Esophagus muscularis mucosa (tissue), 4 donors: ENCODE data around the gene WEE2. TPM values are rescaled to one million over a fixed set of nuclear protein-coding genes. Genes with fewer than 3 reads are reported as not detected.
"Not testable (repeated sequence)": the region's sequence is repeated elsewhere in the genome, so short reads cannot be mapped to it uniquely, and the experiment has no call there.

Source experiments
- DNase-seq: peaks from one replicate; pipeline ENCODE4 v3.0.0-alpha.2; 2017; ENCODE audit errors: extremely low spot score
- H3K27ac ChIP-seq, 4 donors: fragments of 200-600 bp; sonication (generic); replicated peaks in 1 of 4; 1 replicate in 3 of 4; 2 replicates in 1 of 4; pipeline ENCODE4 v1.5.1; 2016 to 2019; ENCODE audit warnings: mild to moderate bottlenecking in 1 of 4
- H3K27me3 ChIP-seq, 4 donors: fragments of 200-600 bp; sonication (generic); one replicate each; pipeline versions ENCODE4 v1.5.1 to v1.6.0; 2016 to 2019
- H3K36me3 ChIP-seq, 4 donors: fragments of 200-600 bp; sonication (generic); one replicate each; pipeline ENCODE4 v1.5.1; 2016 to 2019
- H3K4me1 ChIP-seq, 4 donors: fragments of 200-600 bp; sonication (generic); one replicate each; pipeline ENCODE4 v1.5.1; 2016 to 2019
- H3K4me3 ChIP-seq, 4 donors: fragments of 200-600 bp; sonication (generic); 1 replicate in 2 of 4; 2 replicates in 2 of 4; pipeline ENCODE4 v1.5.1; 2016 to 2019; ENCODE audit warnings: mild to moderate bottlenecking in 4 of 4, moderate library complexity in 1 of 4
- H3K9me3 ChIP-seq, 4 donors: fragments of 200-600 bp; sonication (generic); 1 replicate in 3 of 4; 2 replicates in 1 of 4; pipeline ENCODE4 v1.5.1; 2016 to 2019
- EP300 ChIP-seq: sonication (generic); formaldehyde crosslinking; IDR thresholded peaks from one replicate; pipeline ENCODE4 v1.6.1; 2017; ENCODE audit warnings: antibody characterized with exemption
- POLR2A ChIP-seq: fragments of 450-650 bp; IDR thresholded peaks from one replicate; pipeline ENCODE4 v1.6.1; 2017; ENCODE audit warnings: antibody characterized with exemption, moderate library complexity, mild to moderate bottlenecking, low read depth
- POLR2AphosphoS5 ChIP-seq, 2 donors: sonication (generic); formaldehyde crosslinking; IDR thresholded peaks; one replicate each; pipeline ENCODE4 v1.6.1; 2017; ENCODE audit warnings: antibody characterized with exemption in 2 of 2
- WGBS: methylation state at CpG from one replicate; pipeline ENCODE4 v1.1.5; 2018; 5-methylcytosine and 5-hydroxymethylcytosine counted together
- intact Hi-C: fragments of 100-400 bp; cut with DNase I; formaldehyde crosslinking; loops from one replicate; pipeline ENCODE4 v1.15.1; 2023
- total RNA-seq, 4 donors: library from RNA; depleted of rRNA; stranded (reverse); fragments of >200 nt; gene quantifications; one replicate each; pipeline versions ENCODE4 v1.1.0 to v1.2.1, GENCODE V29; 2016
- TF ChIP-seq, protein P1 (sequence below), 3 experiments: fragments of 200-600 bp in 2 of 3; fragments of 450-650 bp in 1 of 3; sonication (generic) in 2 of 3; IDR thresholded peaks; one replicate each; pipeline ENCODE4 v1.5.1; 2017 to 2019; ENCODE audit warnings: antibody characterized with exemption in 3 of 3, mild to moderate bottlenecking in 2 of 3, moderate library complexity in 1 of 3

Gene WEE2
- total RNA-seq, 4 donors from 2014 or later = not detected

DNA sequence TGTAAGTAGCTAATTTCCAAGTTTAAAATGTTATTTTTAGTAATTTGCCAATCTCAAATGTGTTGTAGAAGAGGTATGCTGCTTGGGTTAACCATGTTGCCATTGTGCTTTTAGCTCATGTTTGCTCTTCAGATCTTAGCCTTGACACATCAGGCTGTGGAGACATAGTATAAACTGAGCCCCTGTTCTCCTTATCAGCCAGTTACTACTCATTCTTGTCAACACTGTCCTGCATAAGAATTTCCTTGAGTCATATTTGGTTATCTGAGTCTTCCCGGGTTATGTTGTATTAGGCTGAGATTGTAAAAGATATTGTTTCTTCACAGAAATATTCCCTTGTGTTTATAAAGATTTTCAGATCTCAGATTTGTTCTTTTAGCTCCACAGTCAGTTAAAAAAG lies 34.1 kb downstream of the WEE2 start:
- no peaks in the 10 kb centered on the region for H3K9me3 ChIP-seq
- TF ChIP-seq POLR2AphosphoS5 (IDR thresholded peaks at IDR 0.05) (no peak), POLR2A (no peak), EP300 (no peak)
- TF ChIP-seq, protein P1, sequence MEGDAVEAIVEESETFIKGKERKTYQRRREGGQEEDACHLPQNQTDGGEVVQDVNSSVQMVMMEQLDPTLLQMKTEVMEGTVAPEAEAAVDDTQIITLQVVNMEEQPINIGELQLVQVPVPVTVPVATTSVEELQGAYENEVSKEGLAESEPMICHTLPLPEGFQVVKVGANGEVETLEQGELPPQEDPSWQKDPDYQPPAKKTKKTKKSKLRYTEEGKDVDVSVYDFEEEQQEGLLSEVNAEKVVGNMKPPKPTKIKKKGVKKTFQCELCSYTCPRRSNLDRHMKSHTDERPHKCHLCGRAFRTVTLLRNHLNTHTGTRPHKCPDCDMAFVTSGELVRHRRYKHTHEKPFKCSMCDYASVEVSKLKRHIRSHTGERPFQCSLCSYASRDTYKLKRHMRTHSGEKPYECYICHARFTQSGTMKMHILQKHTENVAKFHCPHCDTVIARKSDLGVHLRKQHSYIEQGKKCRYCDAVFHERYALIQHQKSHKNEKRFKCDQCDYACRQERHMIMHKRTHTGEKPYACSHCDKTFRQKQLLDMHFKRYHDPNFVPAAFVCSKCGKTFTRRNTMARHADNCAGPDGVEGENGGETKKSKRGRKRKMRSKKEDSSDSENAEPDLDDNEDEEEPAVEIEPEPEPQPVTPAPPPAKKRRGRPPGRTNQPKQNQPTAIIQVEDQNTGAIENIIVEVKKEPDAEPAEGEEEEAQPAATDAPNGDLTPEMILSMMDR (IDR thresholded peaks at IDR 0.05) = no peak
- DNase-seq = no peak
- no peaks in the 10 kb centered on the region for H3K27me3 ChIP-seq
- H3K4me1 ChIP-seq = peaks cover 15 to 33% (median 22%) of the 10 kb centered on the region in 4 donors
- no peak overlapping the region for H3K4me3 ChIP-seq
- H3K27ac ChIP-seq = no peak overlapping the region
- WGBS = 96% methylated on average over 1 of the region's 1 CpG
- intact Hi-C loops = no loop called here
- H3K36me3 ChIP-seq = peaks cover 53 to 72% (median 67%) of the 10 kb centered on the region in 4 donors

- Histone ChIP-seq H3K4me1 (peaks cover 9 to 23% (median 13%) of the 10 kb centered on the region in 4 donors), H3K9me3 (no peaks in the 10 kb centered on the region), H3K4me3 (no peak overlapping the region), H3K36me3 (peaks cover 65 to 91% (median 80%) of the 10 kb centered on the region in 4 donors), H3K27me3 (no peaks in the 10 kb centered on the region), H3K27ac (no peak overlapping the region)
- DNase-seq = no peak
- intact Hi-C loops = no loop called here
- 94% methylated on average over 2 of the region's 2 CpGs for WGBS
- TF ChIP-seq POLR2AphosphoS5 (IDR thresholded peaks at IDR 0.05) (no peak), EP300 (no peak), POLR2A (no peak)
- TF ChIP-seq, protein P1 (IDR thresholded peaks at IDR 0.05) = no peak
These were observed 36.0 kb downstream of the WEE2 start for GRCh38 chr7:141744131-141744530.

GRCh38 chr7:141748396-141748795 lies 40.2 kb downstream of the WEE2 start:
- H3K4me3 ChIP-seq = no peak overlapping the region
- H3K36me3 ChIP-seq = peaks cover 79 to 100% (median 89%) of the 10 kb centered on the region in 4 donors
- WGBS = 93% methylated on average over 2 of the region's 2 CpGs
- TF ChIP-seq, protein P1 (IDR thresholded peaks at IDR 0.05) = no peak
- TF ChIP-seq POLR2AphosphoS5 (IDR thresholded peaks at IDR 0.05) (no peak), POLR2A (no peak), EP300 (no peak)
- no peak for DNase-seq
- no peak overlapping the region for H3K27ac ChIP-seq
- intact Hi-C loops = no loop called here
- H3K4me1 ChIP-seq = no peaks in the 10 kb centered on the region
- no peaks in the 10 kb centered on the region for H3K27me3 ChIP-seq
- peaks cover 0 to 29% (median 16%) of the 10 kb centered on the region in 4 donors for H3K9me3 ChIP-seq

GRCh38 chr7:141751904-141752303 lies 43.8 kb downstream of the WEE2 start:
- H3K36me3 ChIP-seq = peaks cover 46 to 100% (median 72%) of the 10 kb centered on the region in 4 donors
- 99% methylated on average over 10 of the region's 10 CpGs for WGBS
- intact Hi-C loops, H3K27ac ChIP-seq, H3K4me3 ChIP-seq, H3K27me3 ChIP-seq, DNase-seq, H3K4me1 ChIP-seq: not testable (repeated sequence)
- peaks cover 0 to 29% (median 16%) of the 10 kb centered on the region in 4 donors for H3K9me3 ChIP-seq

- Histone ChIP-seq H3K27me3 (no peaks in the 10 kb centered on the region), H3K36me3 (peaks cover 41 to 100% (median 72%) of the 10 kb centered on the region in 4 donors), H3K9me3 (peaks cover 0 to 29% (median 16%) of the 10 kb centered on the region in 4 donors), H3K4me3 (no peak overlapping the region), H3K4me1 (no peaks in the 10 kb centered on the region), H3K27ac (no peak overlapping the region)
- 95% methylated on average over 13 of the region's 13 CpGs for WGBS
- DNase-seq = no peak
- TF ChIP-seq, protein P1 (IDR thresholded peaks at IDR 0.05) = peak in 1 of 3 experiments; percentile 20
- TF ChIP-seq POLR2AphosphoS5 (IDR thresholded peaks at IDR 0.05) (no peak), POLR2A (no peak)
- intact Hi-C loops = no loop called here
These were observed 44.5 kb downstream of the WEE2 start for GRCh38 chr7:141752634-141753033.
